ENCODE measurements around the gene FYN.
A peak's percentile ranks its signal among the peaks of the same experiment; 100 is the strongest.

The FYN gene

GRCh38 chr6:111720931-111721496 lies 152.2 kb downstream of the FYN start:
- DNase-seq: no peak

- DNase-seq: peak; percentile 72
Observed at GRCh38 chr6:111718990-111719389, 154.3 kb downstream of the FYN start.

- DNase-seq: no peak
Observed at GRCh38 chr6:111718326-111718725, 154.9 kb downstream of the FYN start.

- DNase-seq: no peak
Observed at GRCh38 chr6:111717621-111718020, 155.6 kb downstream of the FYN start.

GRCh38 chr6:111716325-111716724 lies 156.9 kb downstream of the FYN start:
- DNase-seq: no peak

GRCh38 chr6:111715321-111715720 lies 157.9 kb downstream of the FYN start:
- no peak for DNase-seq

- DNase-seq: no peak
Observed at GRCh38 chr6:111714416-111715270, 158.6 kb downstream of the FYN start.

- no peak for DNase-seq
Observed at GRCh38 chr6:111713811-111714210, 159.4 kb downstream of the FYN start.

GRCh38 chr6:111713236-111713635 lies 160.0 kb downstream of the FYN start:
- DNase-seq: no peak

- DNase-seq: peak; percentile 69
Observed at GRCh38 chr6:111711984-111712752, 161.1 kb downstream of the FYN start.

- no peak for DNase-seq
Observed at GRCh38 chr6:111711476-111711875, 161.8 kb downstream of the FYN start.

- DNase-seq: no peak
Observed at GRCh38 chr6:111710911-111711310, 162.3 kb downstream of the FYN start.

GRCh38 chr6:111710439-111710838 lies 162.8 kb downstream of the FYN start:
- no peak for DNase-seq

GRCh38 chr6:111709615-111710398 lies 163.4 kb downstream of the FYN start:
- peak; percentile 81 for DNase-seq

GRCh38 chr6:111709201-111709600 lies 164.1 kb downstream of the FYN start:
- DNase-seq: no peak

- no peak for DNase-seq
Observed at GRCh38 chr6:111707773-111708172, 165.5 kb downstream of the FYN start.

GRCh38 chr6:111706841-111707391 lies 166.3 kb downstream of the FYN start:
- DNase-seq: no peak

GRCh38 chr6:111703723-111704122 lies 169.5 kb downstream of the FYN start:
- DNase-seq: no peak

- no peak for DNase-seq
Observed at GRCh38 chr6:111702268-111702667, 171.0 kb downstream of the FYN start.

GRCh38 chr6:111701146-111701545 lies 172.1 kb downstream of the FYN start:
- DNase-seq: no peak

- DNase-seq: no peak
Observed at GRCh38 chr6:111700135-111700690, 173.0 kb downstream of the FYN start.

- no peak for DNase-seq
Observed at GRCh38 chr6:111699123-111699522, 174.1 kb downstream of the FYN start.

Data from fibroblast of upper back skin (primary cell).